Naive B cell (primary cell): ENCODE measurements around the gene FBXO41. TPM values are rescaled to one million over a fixed set of nuclear protein-coding genes. Genes with fewer than 3 reads are reported as not detected.

Experiments
- polyA plus RNA-seq, 6 donors: library from polyadenylated mRNA; unstranded; fragments of 300-500 nt; fragmentation: Illumina TruSeq; gene quantifications; one replicate each; pipeline ENCODE4 v1.2.3, GENCODE V29; 2021; ENCODE audit warnings: low read depth in 6 of 6

The FBXO41 gene
- polyA plus RNA-seq, 6 donors from 2014 or later = 0.79 to 2.3 (median 1.1) TPM; not detected in 1

Other genes starting within 250 kb of the FBXO41 start
- 1 to 10 TPM in 5 of 6 donors, not detected in 1; 2.5 to 4.4 (median 3.0) TPM for gene SFXN5, start 212.8 kb downstream of the FBXO41 start, polyA plus RNA-seq
- gene RAB11FIP5, start 171.5 kb downstream of the FBXO41 start, polyA plus RNA-seq = 1 to 10 TPM in 5 of 6 donors, not detected in 1; 2.0 to 3.6 (median 2.4) TPM
- not detected for gene NOTO, start 81.9 kb downstream of the FBXO41 start, polyA plus RNA-seq
- 10 to 100 TPM in 5 of 6 donors, 1 to 10 TPM in 1; 4.9 to 29.2 (median 20.9) TPM for gene SMYD5, start 70.2 kb downstream of the FBXO41 start, polyA plus RNA-seq
- gene PRADC1, start 51.2 kb downstream of the FBXO41 start, polyA plus RNA-seq = 10 to 100 TPM in 5 of 6 donors, 1 to 10 TPM in 1; 9.5 to 19.1 (median 10.6) TPM
- gene CCT7, start 50.2 kb downstream of the FBXO41 start, polyA plus RNA-seq = 100 to 1,000 TPM; 224 to 376 (median 265) TPM
- gene EGR4, start 9.1 kb upstream of the FBXO41 start, polyA plus RNA-seq = under 1 TPM in 3 of 6 donors, not detected in 3; 0.23 to 0.84 (median 0.49) TPM
- gene ALMS1, start 101.4 kb upstream of the FBXO41 start, polyA plus RNA-seq = 1 to 10 TPM in 5 of 6 donors, not detected in 1; 1.1 to 3.9 (median 2.2) TPM